Left forelimb (tissue), 1 donor: ENCODE data around the gene LPCAT3.
"Not testable (repeated sequence)": the region's sequence is repeated elsewhere in the genome, so short reads cannot be mapped to it uniquely, and the experiment has no call there.

Source experiments
- DNase-seq: peaks from one replicate; pipeline ENCODE4 v3.0.0-alpha.2; 2018; ENCODE audit warnings: low spot score

LPCAT3 gene

GRCh38 chr12:7037411-7037810 lies 19.1 kb upstream of the LPCAT3 start:
- not testable (repeated sequence) for DNase-seq

- DNase-seq = no peak
These were observed 17.2 kb upstream of the LPCAT3 start for GRCh38 chr12:7035463-7035862.

GRCh38 chr12:7034464-7034863 lies 16.2 kb upstream of the LPCAT3 start:
- DNase-seq = no peak

GRCh38 chr12:7032990-7033389 lies 14.7 kb upstream of the LPCAT3 start:
- no peak for DNase-seq

GRCh38 chr12:7031306-7031705 lies 13.0 kb upstream of the LPCAT3 start:
- no peak for DNase-seq

GRCh38 chr12:7026854-7027253 lies 8.6 kb upstream of the LPCAT3 start:
- no peak for DNase-seq

GRCh38 chr12:7023114-7023513 lies 4.8 kb upstream of the LPCAT3 start:
- no peak for DNase-seq

- DNase-seq = no peak
These were observed 3.7 kb upstream of the LPCAT3 start for GRCh38 chr12:7021956-7022355.

- DNase-seq = no peak
These were observed 830 bp upstream of the LPCAT3 start for GRCh38 chr12:7019043-7019569.

- DNase-seq = no peak
These were observed 366 bp downstream of the LPCAT3 start for GRCh38 chr12:7017870-7018349.

- DNase-seq = no peak
These were observed 1.2 kb downstream of the LPCAT3 start for GRCh38 chr12:7016958-7017571.

GRCh38 chr12:7015555-7016370 lies 2.5 kb downstream of the LPCAT3 start:
- no peak for DNase-seq

- DNase-seq = no peak
These were observed 5.2 kb downstream of the LPCAT3 start for GRCh38 chr12:7013101-7013500.

- DNase-seq = no peak
These were observed 6.2 kb downstream of the LPCAT3 start for GRCh38 chr12:7012024-7012607.

GRCh38 chr12:7011398-7011797 lies 6.9 kb downstream of the LPCAT3 start:
- DNase-seq = not testable (repeated sequence)

- no peak for DNase-seq
These were observed 8.8 kb downstream of the LPCAT3 start for GRCh38 chr12:7009512-7009911.

GRCh38 chr12:7008864-7009263 lies 9.4 kb downstream of the LPCAT3 start:
- no peak for DNase-seq

GRCh38 chr12:7006639-7007038 lies 11.6 kb downstream of the LPCAT3 start:
- DNase-seq = no peak

GRCh38 chr12:7005311-7005710 lies 13.0 kb downstream of the LPCAT3 start:
- DNase-seq = no peak

GRCh38 chr12:7004840-7005239 lies 13.4 kb downstream of the LPCAT3 start:
- DNase-seq = no peak

- no peak for DNase-seq
These were observed 13.9 kb downstream of the LPCAT3 start for GRCh38 chr12:7004287-7004803.

GRCh38 chr12:7001921-7002591 lies 16.2 kb downstream of the LPCAT3 start:
- no peak for DNase-seq
